ENCODE measurements around the gene RTN4IP1. TPM values are rescaled to one million over a fixed set of nuclear protein-coding genes. Genes with fewer than 3 reads are reported as not detected.

RTN4IP1 gene
- total RNA-seq, 6 donors from 2014 or later, result 1.6 to 5.9 (median 4.3) TPM

DNA sequence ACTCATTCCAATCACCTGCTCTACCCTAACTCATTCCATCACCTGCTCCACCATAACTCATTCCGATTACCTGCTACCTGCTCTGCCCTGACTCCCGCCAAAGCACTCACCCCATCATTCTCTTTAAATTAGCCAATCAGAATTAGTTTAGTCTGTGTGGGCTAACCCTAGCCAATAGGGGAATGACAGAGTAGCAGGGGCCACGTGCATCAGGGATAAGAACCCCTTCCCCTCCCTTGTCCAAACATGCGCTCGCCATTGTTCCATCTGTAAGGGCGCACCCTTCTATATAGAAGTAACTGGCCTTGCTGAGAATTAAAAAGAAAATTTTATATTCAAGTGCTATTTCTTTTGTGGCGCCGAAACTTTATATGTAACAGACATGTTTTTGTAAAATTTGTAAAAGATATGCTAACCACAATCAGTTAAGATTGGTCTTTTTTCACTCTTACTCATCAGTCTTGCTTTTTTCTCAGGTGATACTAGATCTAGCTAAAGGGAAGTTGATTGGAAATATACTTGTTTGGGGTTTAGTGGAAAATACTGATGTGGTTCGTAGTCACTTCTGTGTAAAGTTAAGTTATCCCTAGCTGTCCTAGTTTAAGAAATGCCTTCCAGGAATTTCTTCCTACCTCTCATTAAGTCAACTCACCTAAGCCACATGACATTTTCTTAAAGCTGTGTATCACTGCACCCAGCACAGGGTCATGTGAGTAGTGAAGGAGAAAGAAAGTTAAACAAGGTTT lies 16.5 kb downstream of the RTN4IP1 start:
- ATAC-seq (ENCODE audit: low FRiP score in 2 of 2), result no peak
- no peak for DNase-seq
- 93 to 94% methylated on average over 9 of the region's 9 CpGs for WGBS, 2 donors
- no peak overlapping the region for H3K27ac ChIP-seq
- H3K4me3 ChIP-seq, result no peak overlapping the region
- no peaks in the 10 kb centered on the region for H3K9me3 ChIP-seq
- peaks cover 0 to 5% (median 0%) of the 10 kb centered on the region in 4 donors for H3K36me3 ChIP-seq
- H3K27me3 ChIP-seq, result no peaks in the 10 kb centered on the region
- TF ChIP-seq POLR2A (IDR thresholded peaks at IDR 0.05) (no peak), POLR2AphosphoS5 (IDR thresholded peaks at IDR 0.05) (no peak), EP300 (IDR thresholded peaks at IDR 0.05) (no peak)
- TF ChIP-seq, protein P1, sequence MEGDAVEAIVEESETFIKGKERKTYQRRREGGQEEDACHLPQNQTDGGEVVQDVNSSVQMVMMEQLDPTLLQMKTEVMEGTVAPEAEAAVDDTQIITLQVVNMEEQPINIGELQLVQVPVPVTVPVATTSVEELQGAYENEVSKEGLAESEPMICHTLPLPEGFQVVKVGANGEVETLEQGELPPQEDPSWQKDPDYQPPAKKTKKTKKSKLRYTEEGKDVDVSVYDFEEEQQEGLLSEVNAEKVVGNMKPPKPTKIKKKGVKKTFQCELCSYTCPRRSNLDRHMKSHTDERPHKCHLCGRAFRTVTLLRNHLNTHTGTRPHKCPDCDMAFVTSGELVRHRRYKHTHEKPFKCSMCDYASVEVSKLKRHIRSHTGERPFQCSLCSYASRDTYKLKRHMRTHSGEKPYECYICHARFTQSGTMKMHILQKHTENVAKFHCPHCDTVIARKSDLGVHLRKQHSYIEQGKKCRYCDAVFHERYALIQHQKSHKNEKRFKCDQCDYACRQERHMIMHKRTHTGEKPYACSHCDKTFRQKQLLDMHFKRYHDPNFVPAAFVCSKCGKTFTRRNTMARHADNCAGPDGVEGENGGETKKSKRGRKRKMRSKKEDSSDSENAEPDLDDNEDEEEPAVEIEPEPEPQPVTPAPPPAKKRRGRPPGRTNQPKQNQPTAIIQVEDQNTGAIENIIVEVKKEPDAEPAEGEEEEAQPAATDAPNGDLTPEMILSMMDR (IDR thresholded peaks at IDR 0.05), result no peak
- H3K4me1 ChIP-seq, result no peaks in the 10 kb centered on the region

DNA sequence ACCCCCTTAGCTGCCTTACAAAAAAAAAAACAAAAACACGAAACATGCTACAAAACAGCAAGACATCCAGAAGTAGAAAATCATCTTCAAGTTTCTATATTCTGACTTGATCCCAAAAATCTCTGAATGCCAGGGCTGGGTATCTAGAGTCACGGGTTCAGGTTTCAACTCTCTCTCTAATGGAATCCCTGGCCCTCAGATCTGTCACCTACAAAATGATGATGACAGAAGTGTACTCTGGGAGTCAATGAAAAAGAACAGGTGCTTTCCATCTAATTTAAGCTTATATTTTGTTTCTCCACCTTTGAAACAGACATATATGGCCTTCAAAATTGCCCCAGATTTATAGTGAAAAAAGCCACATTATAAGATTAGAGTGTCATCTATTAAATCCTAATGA lies 18.3 kb downstream of the RTN4IP1 start:
- ATAC-seq (ENCODE audit: low FRiP score in 2 of 2) (no peak), DNase-seq (no peak)
- Histone ChIP-seq H3K27ac (no peak overlapping the region), H3K4me3 (no peak overlapping the region), H3K36me3 (no peaks in the 10 kb centered on the region), H3K9me3 (no peaks in the 10 kb centered on the region), H3K4me1 (no peaks in the 10 kb centered on the region), H3K27me3 (no peaks in the 10 kb centered on the region)
- 92 to 95% methylated on average over 2 of the region's 2 CpGs for WGBS, 2 donors
- TF ChIP-seq POLR2A (IDR thresholded peaks at IDR 0.05) (no peak), POLR2AphosphoS5 (IDR thresholded peaks at IDR 0.05) (no peak), EP300 (IDR thresholded peaks at IDR 0.05) (no peak)
- TF ChIP-seq, protein P1 (IDR thresholded peaks at IDR 0.05), result no peak

DNA sequence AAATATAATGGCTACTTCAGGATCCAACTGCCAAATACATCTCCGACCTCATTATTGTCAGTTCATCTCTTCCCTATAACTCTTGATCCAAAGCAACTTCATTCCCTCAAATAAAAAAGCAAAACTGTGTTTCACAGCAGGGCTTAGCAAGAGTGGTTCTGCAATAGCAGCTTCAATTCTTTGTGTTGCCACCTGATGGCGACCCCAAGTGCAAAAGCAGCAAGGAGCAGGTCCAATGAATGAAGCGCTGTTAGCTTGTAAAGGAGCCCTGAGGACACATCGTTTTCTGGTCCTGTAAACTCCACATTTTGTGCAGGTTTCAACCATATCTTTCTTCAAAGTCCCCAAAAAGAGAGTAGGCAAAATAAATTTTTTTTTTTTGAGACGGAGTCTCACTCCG lies 19.6 kb downstream of the RTN4IP1 start:
- Histone ChIP-seq H3K27ac (no peak overlapping the region), H3K27me3 (no peaks in the 10 kb centered on the region), H3K4me3 (no peak overlapping the region), H3K9me3 (no peaks in the 10 kb centered on the region), H3K4me1 (no peaks in the 10 kb centered on the region), H3K36me3 (no peaks in the 10 kb centered on the region)
- TF ChIP-seq, protein P1 (IDR thresholded peaks at IDR 0.05), result peak in 1 of 6 experiments; percentile 11
- no peak for TF ChIP-seq POLR2AphosphoS5 (IDR thresholded peaks at IDR 0.05)
- ATAC-seq (ENCODE audit: low FRiP score in 2 of 2), result no peak
- no peak for DNase-seq
- 83% methylated on average over 6 of the region's 6 CpGs for WGBS, 2 donors

DNA sequence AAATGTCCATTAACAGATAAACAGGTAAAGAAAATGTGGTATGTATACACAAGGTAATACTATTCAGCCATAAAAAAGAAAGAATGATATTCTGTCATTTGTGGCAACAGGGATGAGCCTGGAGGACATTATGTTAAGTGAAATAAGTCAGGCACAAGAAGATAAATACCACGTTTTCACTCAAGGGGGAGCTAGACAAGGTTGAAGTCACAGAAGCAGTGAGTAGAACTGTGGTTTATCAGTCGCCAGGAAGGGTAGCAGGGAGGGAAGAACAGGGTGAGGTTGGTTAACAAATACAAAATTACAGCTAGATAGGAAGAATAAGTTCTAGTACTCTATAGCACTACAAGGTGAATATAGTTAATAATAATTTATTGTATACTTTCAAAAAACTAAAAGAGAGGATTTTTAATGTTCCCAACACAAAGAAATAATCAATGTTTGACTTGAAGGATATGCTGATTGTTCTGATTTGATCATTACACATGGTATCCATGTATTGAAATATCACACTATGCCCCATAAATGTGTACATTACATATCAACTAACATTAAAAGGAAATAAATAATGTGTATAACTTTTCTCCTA lies 21.1 kb downstream of the RTN4IP1 start:
- Histone ChIP-seq H3K4me3 (no peak overlapping the region), H3K36me3 (peaks cover 0 to 5% (median 0%) of the 10 kb centered on the region in 4 donors), H3K27ac (no peak overlapping the region), H3K4me1 (no peaks in the 10 kb centered on the region), H3K27me3 (no peaks in the 10 kb centered on the region), H3K9me3 (no peaks in the 10 kb centered on the region)
- TF ChIP-seq, protein P1 (IDR thresholded peaks at IDR 0.05), result peak in 5 of 6 experiments; percentile 24 to 74 (median 74)
- no peak for TF ChIP-seq EP300 (IDR thresholded peaks at IDR 0.05)
- ATAC-seq (ENCODE audit: low FRiP score in 2 of 2) (peak in 1 of 2 donors; percentile 80), DNase-seq (no peak)
- 8 to 21% methylated on average over 2 of the region's 2 CpGs for WGBS, 2 donors

DNA sequence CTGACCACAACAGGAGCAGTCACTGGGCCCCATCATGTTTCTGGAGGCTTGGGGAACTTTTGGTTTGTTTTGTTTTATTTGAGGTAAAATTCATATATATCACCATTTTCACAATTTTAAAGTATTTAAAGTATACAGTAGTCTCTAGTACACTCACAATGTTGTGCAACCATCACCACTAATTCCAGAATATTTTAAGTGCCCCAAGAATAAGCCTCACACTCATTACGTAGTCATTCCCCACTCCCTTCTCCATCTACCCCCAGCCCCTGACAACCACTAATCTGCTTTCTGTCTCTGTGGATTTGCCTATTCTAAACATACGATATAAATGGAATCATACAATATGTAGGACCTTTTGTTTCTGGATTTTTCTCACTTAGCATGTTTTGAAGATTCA lies 29.0 kb downstream of the RTN4IP1 start:
- Histone ChIP-seq H3K36me3 (peaks cover 0 to 11% (median 0%) of the 10 kb centered on the region in 4 donors), H3K27ac (no peak overlapping the region), H3K9me3 (no peaks in the 10 kb centered on the region), H3K4me1 (no peaks in the 10 kb centered on the region), H3K27me3 (no peaks in the 10 kb centered on the region), H3K4me3 (no peak overlapping the region)
- no peak for TF ChIP-seq EP300 (IDR thresholded peaks at IDR 0.05)
- TF ChIP-seq, protein P1 (IDR thresholded peaks at IDR 0.05), result no peak
- no peak for TF ChIP-seq POLR2AphosphoS5 (IDR thresholded peaks at IDR 0.05)
- TF ChIP-seq POLR2A (IDR thresholded peaks at IDR 0.05), result no peak
- ATAC-seq (ENCODE audit: low FRiP score in 2 of 2), result no peak
- no peak for DNase-seq
- 96 to 97% methylated on average over 2 of the region's 2 CpGs for WGBS, 2 donors

All from upper lobe of left lung (tissue), 6 donors.